H9 (cell line): ENCODE measurements around the gene GAN. TPM values are rescaled to one million over a fixed set of nuclear protein-coding genes. Genes with fewer than 3 reads are reported as not detected.

Experiments
- DNase-seq: peaks from one replicate; pipeline ENCODE4 v3.0.0-alpha.2; 2017
- H2AFZ ChIP-seq: one replicate; pipeline ENCODE4 v1.6.1; 2013; ENCODE audit warnings: mild to moderate bottlenecking, low read length, control low read depth, moderate library complexity
- H2AK5ac ChIP-seq: 2 replicates; pipeline ENCODE4 v1.6.1; 2013; ENCODE audit warnings: low read length, control low read depth, mixed read lengths; ENCODE audit not compliant: insufficient read length
- H2BK120ac ChIP-seq: one replicate; pipeline ENCODE4 v1.6.1; 2013; ENCODE audit warnings: low read depth, mild to moderate bottlenecking, low read length, control low read depth, inconsistent platforms; ENCODE audit not compliant: poor library complexity, severe bottlenecking
- H2BK12ac ChIP-seq: 2 replicates; pipeline ENCODE4 v1.6.1; 2013; ENCODE audit warnings: low read length, control low read depth, mixed read lengths, low read depth; ENCODE audit not compliant: insufficient read length
- H2BK15ac ChIP-seq: 2 replicates; pipeline ENCODE4 v1.6.1; 2013; ENCODE audit warnings: low read depth, low read length, control low read depth
- H2BK20ac ChIP-seq: one replicate; pipeline ENCODE4 v1.6.1; 2013; ENCODE audit warnings: low read depth, mild to moderate bottlenecking, low read length, control low read depth, inconsistent platforms; ENCODE audit not compliant: poor library complexity, severe bottlenecking
- H2BK5ac ChIP-seq: 2 replicates; pipeline ENCODE4 v1.6.1; 2013; ENCODE audit warnings: low read length, control low read depth, mixed read lengths; ENCODE audit not compliant: insufficient read length
- H3K14ac ChIP-seq: 2 replicates; pipeline ENCODE4 v1.6.1; 2013; ENCODE audit warnings: low read length, control low read depth; ENCODE audit not compliant: insufficient read depth
- H3K18ac ChIP-seq: 2 replicates; pipeline ENCODE4 v1.6.1; 2013; ENCODE audit warnings: low read depth, mild to moderate bottlenecking, mixed read lengths, low read length, control low read depth; ENCODE audit not compliant: insufficient read length
- H3K23ac ChIP-seq: 2 replicates; pipeline ENCODE4 v1.6.1; 2013; ENCODE audit warnings: low read length, control low read depth, mixed read lengths, low read depth; ENCODE audit not compliant: insufficient read length
- H3K23me2 ChIP-seq: 2 replicates; pipeline ENCODE4 v1.6.1; 2013; ENCODE audit warnings: low read depth, mild to moderate bottlenecking, mixed read lengths, low read length, control low read depth; ENCODE audit not compliant: insufficient read length, poor library complexity, severe bottlenecking
- H3K27ac ChIP-seq: 2 replicates; pipeline ENCODE4 v1.5.1; 2013; ENCODE audit warnings: low read length, control low read depth, mixed read lengths, low read depth; ENCODE audit not compliant: insufficient read length
- H3K27me3 ChIP-seq: 2 replicates; pipeline ENCODE4 v1.6.1; 2013; ENCODE audit warnings: low read length, control low read depth, inconsistent platforms; ENCODE audit not compliant: insufficient read depth
- H3K4ac ChIP-seq: 2 replicates; pipeline ENCODE4 v1.6.1; 2013; ENCODE audit warnings: low read depth, mild to moderate bottlenecking, control low read depth, inconsistent platforms, low read length, moderate library complexity
- H3K4me1 ChIP-seq: 2 replicates; pipeline ENCODE4 v1.6.1; 2013; ENCODE audit warnings: low read length, control low read depth, inconsistent platforms; ENCODE audit not compliant: insufficient read depth
- H3K4me2 ChIP-seq: 2 replicates; pipeline ENCODE4 v1.6.1; 2013; ENCODE audit warnings: low read length, control low read depth, mixed read lengths; ENCODE audit not compliant: insufficient read length, insufficient read depth
- H3K56ac ChIP-seq: 2 replicates; pipeline ENCODE4 v1.6.1; 2013; ENCODE audit warnings: low read depth, mild to moderate bottlenecking, mixed read lengths, low read length, control low read depth; ENCODE audit not compliant: insufficient read length
- H3K79me1 ChIP-seq: 2 replicates; pipeline ENCODE4 v1.6.1; 2013; ENCODE audit warnings: low read depth, mild to moderate bottlenecking, moderate library complexity, low read length, control low read depth, inconsistent platforms; ENCODE audit not compliant: insufficient read depth, poor library complexity, severe bottlenecking
- H3K79me2 ChIP-seq: 2 replicates; pipeline ENCODE4 v1.6.1; 2013; ENCODE audit warnings: low read length, control low read depth, inconsistent platforms; ENCODE audit not compliant: insufficient read depth
- H3K9ac ChIP-seq: 2 replicates; pipeline ENCODE4 v1.6.1; 2013; ENCODE audit warnings: low read length, control low read depth, mixed read lengths; ENCODE audit not compliant: insufficient read length; ENCODE audit errors: extremely low read depth
- H3K9me3 ChIP-seq: one replicate; pipeline ENCODE4 v1.6.1; 2013; ENCODE audit warnings: low read depth, low read length, inconsistent platforms; ENCODE audit not compliant: control insufficient read depth
- H3T11ph ChIP-seq: one replicate; pipeline ENCODE4 v1.6.1; 2013; ENCODE audit warnings: mild to moderate bottlenecking, low read length, control low read depth, inconsistent platforms
- H4K20me1 ChIP-seq: one replicate; pipeline ENCODE4 v1.6.1; 2013; ENCODE audit not compliant: control insufficient read depth, insufficient read length, insufficient read depth
- H4K5ac ChIP-seq: 2 replicates; pipeline ENCODE4 v1.6.1; 2013; ENCODE audit warnings: low read depth, mild to moderate bottlenecking, mixed read lengths, low read length, control low read depth; ENCODE audit not compliant: insufficient read length
- H4K8ac ChIP-seq: replicated peaks from 2 replicates; pipeline ENCODE4 v1.6.1; 2013; ENCODE audit warnings: low read length, control low read depth, mixed read lengths, low read depth; ENCODE audit not compliant: insufficient read length
- H4K91ac ChIP-seq: 2 replicates; pipeline ENCODE4 v1.6.1; 2013; ENCODE audit warnings: low read depth, mild to moderate bottlenecking, moderate library complexity, mixed read lengths, low read length, control low read depth; ENCODE audit not compliant: insufficient read length
- H3K27ac Mint-ChIP-seq, 3 experiments: 2 replicates in 2 of 3; 3 replicates in 1 of 3; pipeline ENCODE4 v1.8.0; 2020 to 2021; ENCODE audit warnings: mixed read lengths in 3 of 3, mild to moderate bottlenecking in 1 of 3, moderate library complexity in 1 of 3
- H3K27me3 Mint-ChIP-seq: 2 replicates; pipeline ENCODE4 v1.8.0; 2021; ENCODE audit warnings: low read depth, mild to moderate bottlenecking, moderate library complexity, mixed read lengths
- H3K36me3 Mint-ChIP-seq, 3 experiments: 2 replicates in 2 of 3; 3 replicates in 1 of 3; pipeline ENCODE4 v1.8.0; 2020 to 2021; ENCODE audit warnings: low read depth in 3 of 3, mixed read lengths in 3 of 3; ENCODE audit not compliant: insufficient read depth in 1 of 3
- H3K4me1 Mint-ChIP-seq, 2 experiments: 2 replicates each; pipeline ENCODE4 v1.8.0; 2020; ENCODE audit warnings: mixed read lengths in 2 of 2
- H3K4me3 Mint-ChIP-seq, 2 experiments: 2 replicates in 1 of 2; 3 replicates in 1 of 2; pipeline ENCODE4 v1.8.0; 2020 to 2021; ENCODE audit warnings: mild to moderate bottlenecking in 2 of 2, mixed read lengths in 2 of 2, moderate library complexity in 1 of 2
- H3K9me3 Mint-ChIP-seq, 2 experiments: 2 replicates in 1 of 2; 3 replicates in 1 of 2; pipeline ENCODE4 v1.8.0; 2020; ENCODE audit warnings: mild to moderate bottlenecking in 2 of 2, mixed read lengths in 2 of 2, moderate library complexity in 1 of 2
- CTCF ChIP-seq: fragments of 200-600 bp; sonication (generic); conservative IDR thresholded peaks from 3 replicates; pipeline ENCODE4 v1.8.0; 2021; ENCODE audit warnings: antibody characterized with exemption, mild to moderate bottlenecking
- WGBS: extraction: QIAGEN DNeasy Blood & Tissue Kit; methylation state at CpG from one replicate; pipeline ENCODE4 v1.1.7; 2013; ENCODE audit warnings: missing lambda C conversion rate, low lambda C conversion rate, mixed read lengths; ENCODE audit not compliant: insufficient read length; ENCODE audit errors: extremely low coverage; 5-methylcytosine and 5-hydroxymethylcytosine counted together
- total RNA-seq: library from RNA; stranded (reverse); gene quantifications from 2 replicates; pipeline ENCODE4 v1.2.1, GENCODE V29; 2021

The GAN gene
- total RNA-seq, 1 experiment from 2014 or later: 20.9 TPM

- Histone ChIP-seq H3K14ac (no peak overlapping the region), H2BK120ac (no peak overlapping the region), H3K4ac (no peak overlapping the region), H3T11ph (no peak overlapping the region), H2BK12ac (no peak overlapping the region), H3K4me2 (no peak overlapping the region), H2BK5ac (no peak overlapping the region), H3K4me1 (no peaks in the 10 kb centered on the region), H3K79me2 (no peaks in the 10 kb centered on the region), H3K9ac (no peak overlapping the region), H3K23me2 (no peaks in the 10 kb centered on the region), H3K56ac (no peak overlapping the region), H4K91ac (no peak overlapping the region), H3K18ac (no peak overlapping the region), H3K23ac (no peak overlapping the region), H3K79me1 (no peaks in the 10 kb centered on the region), H4K8ac (no peak overlapping the region), H2BK15ac (no peak overlapping the region), H2AFZ (no peak overlapping the region), H2BK20ac (no peak overlapping the region), H4K5ac (no peak overlapping the region), H4K20me1 (no peaks in the 10 kb centered on the region), H3K9me3 (no peaks in the 10 kb centered on the region), H3K27ac (no peak overlapping the region), H3K27me3 (no peaks in the 10 kb centered on the region), H2AK5ac (no peak overlapping the region)
- no peak overlapping the region for H3K4me3 Mint-ChIP-seq
- no peaks in the 10 kb centered on the region for H3K36me3 Mint-ChIP-seq
- no peak for TF ChIP-seq CTCF
- DNase-seq: no peak
- no peaks in the 10 kb centered on the region for H3K27me3 Mint-ChIP-seq
- no peaks in the 10 kb centered on the region for H3K9me3 Mint-ChIP-seq
- no peaks in the 10 kb centered on the region for H3K4me1 Mint-ChIP-seq
- no peak overlapping the region for H3K27ac Mint-ChIP-seq
- no CpG with 5 or more reads among the region's 4 CpGs for WGBS
These were observed 36.2 kb upstream of the GAN start for GRCh38 chr16:81278526-81278925.
